HL-60 (cell line): Measurements from ENCODE around the gene AHR.

Source experiments
- DNase-seq, 2 experiments: peaks; one replicate each; pipeline ENCODE4 v3.0.0-alpha.2; 2010 to 2020; ENCODE audit warnings: low read depth in 1 of 2, low spot score in 1 of 2
- H3K27ac ChIP-seq: fragments of 250-450 bp; sonication (Bioruptor Pico); replicated peaks from 2 replicates; pipeline ENCODE4 v1.5.1; 2020; ENCODE audit warnings: mild to moderate bottlenecking, moderate library complexity
- H3K27me3 ChIP-seq: fragments of 250-450 bp; sonication (Bioruptor Pico); 2 replicates; pipeline ENCODE4 v1.5.1; 2021; ENCODE audit warnings: mild to moderate bottlenecking, moderate library complexity; ENCODE audit not compliant: insufficient read depth, poor library complexity, severe bottlenecking
- H3K4me3 ChIP-seq: replicated peaks from 2 replicates; pipeline ENCODE4 v1.5.1; 2011; ENCODE audit warnings: mild to moderate bottlenecking, control low read depth, low read length; ENCODE audit not compliant: insufficient read depth
- CTCF ChIP-seq: IDR thresholded peaks from one replicate; pipeline ENCODE4 v1.5.1; 2011; ENCODE audit warnings: low read length, control low read depth, inconsistent platforms; ENCODE audit not compliant: insufficient read depth
- GABPA ChIP-seq: IDR thresholded peaks from 2 replicates; pipeline ENCODE4 v1.6.1; 2012; ENCODE audit warnings: low read depth
- POLR2AphosphoS5 ChIP-seq: IDR thresholded peaks from 2 replicates; pipeline ENCODE4 v1.6.1; 2012; ENCODE audit warnings: low read depth
- REST ChIP-seq: IDR thresholded peaks from 2 replicates; pipeline ENCODE4 v1.6.1; 2012; ENCODE audit warnings: low read depth; ENCODE audit not compliant: insufficient replicate concordance
- SPI1 ChIP-seq: IDR thresholded peaks from 2 replicates; pipeline ENCODE4 v1.6.1; 2012; ENCODE audit warnings: low read depth, mild to moderate bottlenecking, borderline replicate concordance

The AHR gene

GRCh38 chr7:17302575-17303142 is 4.2 kb downstream of the AHR start:
- no peak for DNase-seq
- H3K27ac ChIP-seq = no peak overlapping the region
- H3K4me3 ChIP-seq = no peak overlapping the region
- no peak for TF ChIP-seq GABPA
- TF ChIP-seq POLR2AphosphoS5 = no peak
- no peak for TF ChIP-seq CTCF
- no peak for TF ChIP-seq REST
- no peak for TF ChIP-seq SPI1
- H3K27me3 ChIP-seq = no peaks in the 10 kb centered on the region

GRCh38 chr7:17304926-17305325 is 6.5 kb downstream of the AHR start:
- TF ChIP-seq REST (no peak), GABPA (no peak), SPI1 (no peak), POLR2AphosphoS5 (no peak), CTCF (no peak)
- Histone ChIP-seq H3K4me3 (no peak overlapping the region), H3K27ac (no peak overlapping the region), H3K27me3 (no peaks in the 10 kb centered on the region)
- DNase-seq = no peak

- no peak overlapping the region for H3K27ac ChIP-seq
- TF ChIP-seq REST = no peak
- TF ChIP-seq CTCF = no peak
- TF ChIP-seq GABPA = no peak
- no peak for TF ChIP-seq SPI1
- no peak for TF ChIP-seq POLR2AphosphoS5
- DNase-seq = no peak
- no peak overlapping the region for H3K4me3 ChIP-seq
- no peaks in the 10 kb centered on the region for H3K27me3 ChIP-seq
Measured at GRCh38 chr7:17305387-17306171, 7.1 kb downstream of the AHR start.
